GM11168 (cell line): ENCODE measurements around the gene FBXO2.

Experiments used
- in situ Hi-C: fragments of 300-500 bp; cut with MboI; formaldehyde crosslinking; loops from one replicate; pipeline ENCODE4 v1.12.0; 2022; ENCODE audit warnings: low sequenced_read_pairs; ENCODE audit not compliant: unreplicated experiment

Gene FBXO2

GRCh38 chr1:11606775-11607174 lies 47.5 kb downstream of the FBXO2 start:
- in situ Hi-C loops, result no loop called here

DNA sequence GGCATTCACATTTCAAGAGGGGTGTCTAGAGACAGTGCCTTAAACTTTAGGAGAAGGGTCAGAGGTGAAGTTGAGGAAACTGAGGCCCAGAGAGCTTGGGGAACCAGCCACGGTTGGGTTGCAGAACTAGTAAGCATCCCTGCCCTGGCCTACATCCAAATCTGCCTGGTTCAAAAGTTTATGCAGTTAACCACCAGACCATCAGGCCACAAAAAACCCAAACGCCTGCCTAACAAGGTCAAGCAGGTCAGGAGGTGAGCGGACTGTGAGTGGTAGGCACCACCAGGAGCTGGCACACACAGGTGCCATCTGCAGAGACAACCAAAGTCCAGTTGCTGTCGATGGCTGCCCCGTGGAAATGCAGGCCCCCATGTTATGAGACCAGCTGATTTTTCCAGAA lies 51.2 kb downstream of the FBXO2 start:
- in situ Hi-C loops, result no loop called here

DNA sequence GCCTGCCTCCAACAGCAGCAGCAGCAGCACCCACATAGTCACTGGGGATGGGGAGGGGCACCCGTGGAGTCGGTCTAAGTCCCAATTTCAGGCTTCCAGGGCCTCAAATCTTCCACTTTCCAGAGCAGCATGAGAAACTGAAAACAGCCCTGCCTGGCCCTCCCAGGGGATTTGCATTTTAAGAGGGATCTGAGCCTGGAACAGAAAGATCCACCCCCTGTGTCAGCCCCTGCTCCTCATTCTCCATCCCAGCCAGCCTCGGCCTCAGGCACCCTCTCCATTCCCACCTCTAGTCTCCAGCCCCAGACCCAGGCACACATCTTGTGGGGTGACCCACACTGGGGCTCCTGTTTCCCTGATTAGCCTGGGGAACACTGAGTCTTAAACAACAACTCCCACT lies 51.8 kb downstream of the FBXO2 start:
- in situ Hi-C loops, result no loop called here

- in situ Hi-C loops, result no loop called here
Observed at GRCh38 chr1:11600836-11601235, 53.4 kb downstream of the FBXO2 start.

GRCh38 chr1:11599891-11600576 lies 54.2 kb downstream of the FBXO2 start:
- in situ Hi-C loops, result no loop called here

- in situ Hi-C loops, result no loop called here
Observed at GRCh38 chr1:11598461-11598860, 55.8 kb downstream of the FBXO2 start.
